NCI-H82 treated with DMSO at 0.1 percent for 48 hours (cell line): ENCODE data around the gene UBB.

ENCODE experiments used
- DNase-seq: peaks from one replicate; lab custom pipeline; 2025; ENCODE audit not compliant: unreplicated experiment; lab: John Stamatoyannopoulos, UW

Gene UBB

DNA sequence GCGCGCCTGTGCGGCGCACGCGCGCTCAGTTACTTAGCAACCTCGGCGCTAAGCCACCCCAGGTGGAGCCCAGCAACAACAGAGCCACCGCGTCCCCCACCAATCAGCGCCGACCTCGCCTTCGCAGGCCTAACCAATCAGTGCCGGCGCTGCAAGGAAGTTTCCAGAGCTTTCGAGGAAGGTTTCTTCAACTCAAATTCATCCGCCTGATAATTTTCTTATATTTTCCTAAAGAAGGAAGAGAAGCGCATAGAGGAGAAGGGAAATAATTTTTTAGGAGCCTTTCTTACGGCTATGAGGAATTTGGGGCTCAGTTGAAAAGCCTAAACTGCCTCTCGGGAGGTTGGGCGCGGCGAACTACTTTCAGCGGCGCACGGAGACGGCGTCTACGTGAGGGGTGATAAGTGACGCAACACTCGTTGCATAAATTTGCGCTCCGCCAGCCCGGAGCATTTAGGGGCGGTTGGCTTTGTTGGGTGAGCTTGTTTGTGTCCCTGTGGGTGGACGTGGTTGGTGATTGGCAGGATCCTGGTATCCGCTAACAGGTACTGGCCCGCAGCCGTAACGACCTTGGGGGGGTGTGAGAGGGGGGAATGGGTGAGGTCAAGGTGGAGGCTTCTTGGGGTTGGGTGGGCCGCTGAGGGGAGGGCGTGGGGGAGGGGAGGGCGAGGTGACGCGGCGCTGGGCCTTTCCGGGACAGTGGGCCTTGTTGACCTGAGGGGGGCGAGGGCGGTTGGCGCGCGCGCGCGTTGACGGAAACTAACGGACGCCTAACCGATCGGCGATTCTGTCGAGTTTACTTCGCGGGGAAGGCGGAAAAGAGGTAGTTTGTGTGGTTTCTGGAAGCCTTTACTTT, at the start of gene UBB:
Gene UBB (plus strand): TSS at position 452 of the 856 bp plus-strand sequence. CDS start 817 bp downstream, outside the sequence.
- DNase-seq, result no peak

DNA sequence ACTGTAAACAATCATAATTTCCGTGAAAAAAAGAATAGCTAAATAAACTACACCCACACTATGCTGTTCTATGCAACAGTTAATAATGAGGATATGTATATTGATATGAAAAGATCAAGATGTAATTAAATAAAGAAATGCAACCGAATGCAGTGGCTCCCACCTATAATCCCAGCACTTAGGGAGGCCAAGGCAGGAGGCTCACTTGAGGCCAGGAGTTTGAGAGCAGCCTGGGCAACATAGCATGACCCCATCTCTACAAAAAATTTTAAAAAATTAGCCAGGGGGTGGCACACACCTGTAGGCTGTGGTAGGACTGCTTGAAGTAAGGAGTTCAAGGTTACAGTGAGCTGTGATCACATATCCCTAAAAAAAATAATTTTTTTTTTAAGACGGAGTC, 42.5 kb upstream of the UBB start:
- no peak for DNase-seq

DNA sequence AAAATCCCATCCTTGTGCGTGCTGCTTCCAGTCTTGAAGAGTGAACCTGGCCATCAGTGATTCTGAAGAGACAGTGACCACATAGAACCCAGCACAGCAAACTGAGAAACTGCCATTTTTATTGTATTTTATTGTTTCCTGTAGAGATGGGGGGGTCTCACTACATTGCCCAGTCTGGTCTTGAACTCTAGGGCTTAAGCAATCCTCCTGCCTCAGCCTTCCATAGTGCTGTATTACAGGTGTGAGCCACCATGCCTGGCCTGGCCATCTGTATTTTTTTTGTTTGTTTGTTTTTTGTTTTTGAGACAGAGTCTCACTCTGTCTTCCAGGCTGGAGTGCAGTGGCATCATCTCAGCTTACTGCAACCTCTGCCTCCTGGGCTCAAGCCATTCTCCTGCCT, 41.5 kb upstream of the UBB start:
- no peak for DNase-seq

DNA sequence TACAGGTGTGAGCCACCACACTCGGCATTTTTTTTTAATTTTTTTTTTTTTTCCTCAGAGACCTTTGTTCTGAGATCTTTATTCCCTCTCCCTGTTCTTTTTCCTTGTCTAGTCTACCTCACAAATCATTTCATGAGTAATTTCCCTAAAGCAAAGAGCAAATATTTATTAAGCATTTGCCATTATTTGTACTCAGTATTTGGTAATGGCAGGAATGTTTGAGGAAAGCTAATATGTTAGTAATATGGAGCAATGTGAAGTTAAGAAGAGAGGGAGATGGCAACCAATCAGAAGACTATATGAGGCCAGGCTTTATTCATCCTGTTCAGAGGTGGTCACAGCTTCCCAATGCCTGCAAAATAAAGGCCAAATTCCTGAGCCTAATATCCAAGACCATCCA, 40.9 kb upstream of the UBB start:
- DNase-seq, result no peak

DNA sequence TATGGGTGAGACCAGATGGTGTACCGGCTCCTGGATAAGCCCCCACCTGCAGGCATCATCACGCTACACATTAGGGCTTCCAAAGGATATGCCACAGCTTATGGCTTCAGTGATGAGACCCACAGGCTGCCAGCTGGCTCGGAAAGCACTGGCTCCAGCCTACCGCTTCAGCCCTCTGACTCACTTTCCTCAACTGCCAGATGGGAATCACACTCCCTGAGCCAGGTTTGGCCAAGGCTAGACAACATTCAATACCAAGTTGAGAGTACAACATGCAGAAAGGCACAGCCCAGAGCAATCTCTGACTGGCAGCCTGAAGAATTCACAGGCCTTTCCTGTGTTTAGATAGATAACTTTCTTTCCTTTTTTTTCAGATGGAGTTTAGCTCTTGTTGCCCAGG, 37.9 kb upstream of the UBB start:
- DNase-seq, result no peak

DNA sequence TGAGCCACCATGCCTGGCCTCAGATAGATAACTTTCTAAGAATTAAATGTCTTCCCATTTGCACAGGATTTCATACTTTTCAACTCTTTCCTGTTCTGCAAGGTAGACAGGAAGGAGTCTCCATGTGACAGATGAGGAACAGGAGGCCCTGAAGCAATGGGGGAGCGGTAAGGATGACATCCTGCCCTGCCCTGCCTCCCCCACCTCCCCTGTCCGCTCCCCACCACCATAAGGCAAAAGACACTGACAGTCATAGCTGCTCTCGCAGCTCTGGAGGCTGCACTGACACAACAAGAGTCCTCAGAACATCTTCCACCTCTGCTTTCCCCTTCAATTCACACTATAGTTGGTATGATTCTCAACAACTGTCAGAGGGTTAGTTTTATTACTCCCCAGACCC, 37.3 kb upstream of the UBB start:
- no peak for DNase-seq

DNA sequence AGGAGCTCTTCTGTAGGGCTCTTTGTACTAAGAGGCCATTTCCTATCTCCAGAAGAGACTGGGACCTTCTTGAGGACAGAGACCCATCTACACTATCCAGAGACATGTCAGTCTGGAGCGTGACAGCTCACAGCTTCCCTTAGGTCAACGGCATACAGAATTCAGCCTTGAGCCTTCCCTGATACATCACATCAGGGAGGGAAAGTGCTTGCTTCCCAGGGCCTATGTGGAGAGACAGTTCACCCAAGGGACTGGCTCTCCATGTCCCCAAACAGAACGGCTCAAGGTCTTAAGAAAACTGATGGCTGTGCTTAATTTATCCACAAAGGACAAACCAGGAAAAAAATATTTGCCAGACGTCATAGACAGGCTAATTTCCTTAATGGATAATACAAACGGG, 35.3 kb upstream of the UBB start:
- no peak for DNase-seq

DNA sequence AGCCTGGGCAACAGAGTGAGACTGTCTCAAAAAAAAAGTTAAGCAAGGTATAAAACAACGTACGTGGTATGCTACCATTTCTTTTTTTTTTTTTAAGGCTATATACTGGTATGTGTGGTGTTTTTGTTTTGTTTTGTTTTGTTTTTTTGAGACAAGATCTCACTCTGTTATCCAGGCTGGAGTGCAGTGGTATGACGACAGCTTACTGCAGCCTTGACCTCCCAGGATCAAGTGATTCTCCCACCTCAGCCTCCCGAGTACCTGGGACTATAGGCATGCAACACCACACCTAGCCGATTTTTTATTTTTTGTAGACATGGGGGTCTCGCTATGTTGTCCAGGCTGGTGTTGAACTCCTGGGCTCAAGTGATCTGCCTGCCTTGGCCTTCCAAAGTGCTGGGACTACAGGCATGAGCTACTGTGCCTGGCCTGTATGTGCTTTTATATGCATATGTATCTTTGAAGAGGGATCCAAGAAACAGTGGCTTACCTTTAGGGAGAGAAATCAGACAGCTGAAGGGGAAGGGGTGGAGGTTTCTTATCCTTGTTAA, 34.1 kb upstream of the UBB start:
- no peak for DNase-seq

DNA sequence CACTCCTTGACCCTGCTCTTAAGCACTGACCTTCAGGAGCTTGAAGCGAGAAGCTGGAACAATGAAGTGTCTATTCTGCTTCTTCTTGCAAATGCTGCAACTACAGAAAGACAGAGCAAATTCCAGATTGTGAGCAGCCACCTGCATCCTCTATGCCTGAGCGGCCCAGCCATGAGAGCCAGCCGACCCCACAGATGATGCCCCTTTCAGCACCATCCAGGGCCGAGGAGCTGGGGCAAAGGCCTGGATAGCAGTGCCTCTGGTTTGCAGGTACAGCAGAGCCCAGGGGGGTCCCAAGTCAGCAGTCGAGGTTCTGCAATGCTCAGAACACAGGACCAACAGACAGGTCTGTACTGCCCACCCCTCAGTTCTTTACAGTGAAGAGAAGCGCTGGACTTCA, 32.3 kb upstream of the UBB start:
- no peak for DNase-seq

DNA sequence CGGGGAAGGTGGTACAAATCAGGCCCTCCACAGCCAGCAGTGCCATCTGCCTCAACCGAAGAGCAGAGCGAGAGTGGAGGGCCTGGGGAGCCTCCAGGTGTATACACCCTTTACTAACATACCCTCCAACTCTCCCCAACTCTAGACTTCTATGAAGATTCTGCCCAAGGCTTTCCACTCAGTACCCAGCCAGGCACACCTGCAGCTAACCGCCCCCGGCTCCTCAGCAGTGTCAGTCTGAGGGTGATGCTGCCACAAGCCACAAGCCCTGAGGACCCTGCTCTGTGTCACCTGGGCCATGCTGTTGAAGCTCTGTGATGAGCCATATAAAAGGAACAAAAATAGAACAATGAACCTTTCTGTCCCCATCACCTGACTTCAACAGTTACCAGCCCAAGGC, 31.5 kb upstream of the UBB start:
- no peak for DNase-seq

DNA sequence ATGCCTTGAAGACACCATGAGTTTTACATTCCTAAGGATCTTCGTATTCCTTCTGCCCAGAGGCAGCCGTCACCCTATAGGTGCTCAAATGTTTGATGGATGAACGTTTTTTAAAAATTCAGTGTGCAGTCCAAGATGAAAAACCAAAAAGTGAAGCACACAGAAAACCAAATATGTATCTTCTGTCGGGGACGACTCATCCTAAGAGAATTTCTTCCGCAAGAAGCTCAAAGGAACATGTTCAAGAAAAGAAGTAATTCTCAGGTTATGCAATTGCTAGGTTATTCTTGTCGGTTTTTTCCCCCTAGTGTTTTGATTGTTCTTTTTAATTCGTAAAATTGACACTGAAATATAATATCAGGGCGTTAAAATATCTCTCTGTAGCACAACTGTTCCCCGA, 29.1 kb upstream of the UBB start:
- no peak for DNase-seq

DNA sequence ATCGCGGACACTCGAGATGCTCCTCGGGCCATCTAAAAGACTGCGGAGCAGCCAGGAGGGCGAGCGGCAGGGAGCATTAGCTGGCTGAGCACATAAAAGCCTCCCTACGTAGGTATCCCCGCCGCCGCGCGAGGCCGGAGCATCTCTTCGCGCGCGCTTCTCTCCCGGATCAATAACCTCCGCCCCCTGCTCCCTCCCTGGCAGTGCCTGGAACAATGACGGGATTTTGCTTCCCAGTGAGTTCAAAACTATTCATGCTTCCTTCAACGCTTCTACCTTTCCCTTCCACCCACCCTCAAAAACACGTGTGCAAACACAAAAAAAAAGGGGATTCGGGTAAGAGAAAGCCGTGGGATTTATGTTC, 28.6 kb upstream of the UBB start:
- peak; percentile 51 for DNase-seq

DNA sequence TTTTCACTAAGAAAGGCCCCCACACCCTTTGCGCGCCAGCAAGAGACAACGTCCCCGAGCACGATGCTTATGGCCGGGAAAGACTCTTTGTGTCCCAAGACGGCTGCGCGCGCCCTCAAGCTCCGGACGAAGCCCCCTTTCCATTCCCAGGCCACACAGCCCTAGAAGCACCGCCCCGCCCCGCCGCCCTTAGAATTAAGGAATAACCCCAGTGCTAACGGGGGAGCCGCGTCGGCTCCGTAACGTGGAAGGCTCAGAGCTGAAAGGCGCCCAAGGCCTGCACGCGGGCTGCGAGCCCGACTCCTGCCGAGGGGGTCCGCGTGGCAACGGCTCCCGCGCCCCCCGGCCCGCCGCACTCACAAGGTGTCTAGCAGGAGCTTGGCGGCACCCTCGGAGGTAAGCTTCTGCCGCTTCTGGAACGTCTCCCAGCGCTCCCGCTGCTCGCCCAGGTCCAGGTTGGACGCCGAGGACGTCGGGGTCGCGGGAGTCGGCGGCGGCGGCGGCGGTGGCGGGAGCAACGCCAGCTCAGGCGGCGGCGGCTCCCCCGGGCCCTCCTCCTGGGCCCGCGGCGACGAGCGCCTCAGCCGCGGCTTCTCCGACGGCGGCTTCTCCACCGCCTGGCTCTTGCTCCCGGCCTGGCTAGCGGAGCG, 28.1 kb upstream of the UBB start:
- peak; percentile 48 for DNase-seq

DNA sequence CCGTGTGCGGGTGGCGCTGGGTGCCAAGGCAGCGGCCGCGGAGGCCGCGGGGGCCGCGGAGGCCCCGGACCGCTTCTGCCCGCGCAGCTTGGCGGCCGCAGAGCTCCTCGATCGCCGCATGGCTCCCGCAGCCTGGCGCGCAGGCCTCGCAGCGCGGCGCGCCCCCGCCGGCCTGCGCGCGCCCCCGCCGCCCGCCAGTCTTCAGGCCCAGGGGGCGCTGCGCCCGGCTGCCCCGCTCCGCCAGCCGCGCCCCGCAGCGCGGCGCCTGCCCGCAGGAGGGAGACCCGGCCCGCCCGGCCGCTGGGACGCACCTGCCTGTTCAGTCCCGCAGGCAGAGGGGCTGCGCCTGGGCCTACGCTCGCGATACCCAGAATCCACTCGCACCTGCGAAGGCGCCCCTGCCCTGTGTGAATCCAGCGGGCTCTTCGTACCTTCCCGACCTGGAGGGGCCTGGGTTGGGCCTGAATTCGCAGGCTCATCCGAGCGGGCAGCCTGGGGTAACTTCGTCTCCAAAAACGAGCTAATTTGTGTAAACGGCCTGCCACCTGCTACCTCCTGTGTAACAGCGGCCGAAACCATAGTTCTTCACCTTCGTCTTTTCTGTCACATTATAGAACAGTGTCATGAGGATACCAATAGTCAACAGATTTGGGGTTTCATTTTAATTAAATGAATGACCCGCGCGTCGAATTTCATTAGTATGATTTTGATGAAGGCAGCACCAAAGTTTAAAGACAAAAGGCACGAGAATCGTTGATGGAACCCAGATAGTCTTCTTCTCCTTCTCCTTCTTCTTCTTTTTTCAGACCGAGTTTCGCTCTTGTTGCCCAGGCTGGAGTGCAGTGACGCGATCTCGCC, 27.3 kb upstream of the UBB start, which contains the start of gene CENPV:
Gene CENPV (minus strand): TSS at position 153 of the 858 bp plus-strand sequence. CDS start 33 bp downstream, at position 120.
- no peak for DNase-seq

DNA sequence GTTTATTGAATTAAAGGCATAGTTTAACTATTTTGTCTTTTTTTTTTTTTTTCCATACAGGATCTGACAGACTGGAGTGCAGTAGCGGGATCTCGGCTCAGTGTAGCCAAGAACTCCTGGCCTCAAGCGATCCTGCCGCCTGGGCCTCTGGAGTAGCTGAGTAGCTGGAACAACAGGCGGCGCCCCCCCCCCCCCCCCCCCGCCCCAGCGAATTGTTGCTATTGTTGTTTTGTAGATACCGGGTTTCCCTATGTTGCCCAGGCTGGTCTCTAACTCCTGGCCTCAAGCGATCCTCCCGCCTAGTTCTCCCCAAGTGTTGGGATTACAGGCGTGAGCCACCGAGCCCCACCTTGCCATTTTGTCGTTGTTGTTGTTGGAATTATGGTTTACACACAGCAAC, 26.3 kb upstream of the UBB start:
- no peak for DNase-seq

DNA sequence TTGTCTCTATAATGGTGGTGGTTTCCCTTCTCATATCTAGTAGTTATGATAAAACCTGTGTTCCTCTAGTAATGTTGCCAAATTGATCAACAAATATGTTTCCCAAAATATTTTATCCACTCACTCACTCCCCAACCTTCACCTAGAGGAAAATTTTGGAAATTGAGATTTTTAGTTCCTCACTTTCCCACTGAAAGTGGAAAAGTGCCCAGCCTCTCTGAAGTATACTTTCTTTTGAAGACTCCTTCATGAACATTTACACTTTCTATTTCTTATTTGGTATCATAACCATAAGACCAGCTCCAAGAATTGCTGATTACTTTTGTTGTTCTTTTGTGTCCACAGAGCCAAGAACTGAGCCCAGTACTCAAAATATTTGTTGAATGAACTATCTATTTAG, 22.5 kb upstream of the UBB start:
- DNase-seq, result no peak

DNA sequence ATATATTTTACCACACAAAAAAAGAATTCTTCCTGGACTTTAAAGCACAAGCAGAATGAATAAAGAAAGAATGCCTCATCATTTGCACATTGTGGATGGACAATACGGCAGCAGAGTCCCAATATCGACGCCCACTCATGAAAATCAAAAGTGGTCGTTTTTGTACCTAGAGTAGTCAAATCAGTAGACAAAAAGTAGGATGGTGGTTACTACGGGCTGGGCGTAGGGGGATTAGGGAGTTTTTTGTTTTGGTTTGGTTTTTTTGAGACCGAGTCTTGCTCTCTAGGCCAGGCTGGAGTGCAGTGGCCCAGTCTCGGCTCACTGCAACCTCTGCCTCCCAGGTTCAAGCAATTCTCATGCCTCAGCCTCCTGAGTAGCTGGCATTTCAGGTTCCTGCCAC, 19.0 kb upstream of the UBB start:
- DNase-seq, result no peak

DNA sequence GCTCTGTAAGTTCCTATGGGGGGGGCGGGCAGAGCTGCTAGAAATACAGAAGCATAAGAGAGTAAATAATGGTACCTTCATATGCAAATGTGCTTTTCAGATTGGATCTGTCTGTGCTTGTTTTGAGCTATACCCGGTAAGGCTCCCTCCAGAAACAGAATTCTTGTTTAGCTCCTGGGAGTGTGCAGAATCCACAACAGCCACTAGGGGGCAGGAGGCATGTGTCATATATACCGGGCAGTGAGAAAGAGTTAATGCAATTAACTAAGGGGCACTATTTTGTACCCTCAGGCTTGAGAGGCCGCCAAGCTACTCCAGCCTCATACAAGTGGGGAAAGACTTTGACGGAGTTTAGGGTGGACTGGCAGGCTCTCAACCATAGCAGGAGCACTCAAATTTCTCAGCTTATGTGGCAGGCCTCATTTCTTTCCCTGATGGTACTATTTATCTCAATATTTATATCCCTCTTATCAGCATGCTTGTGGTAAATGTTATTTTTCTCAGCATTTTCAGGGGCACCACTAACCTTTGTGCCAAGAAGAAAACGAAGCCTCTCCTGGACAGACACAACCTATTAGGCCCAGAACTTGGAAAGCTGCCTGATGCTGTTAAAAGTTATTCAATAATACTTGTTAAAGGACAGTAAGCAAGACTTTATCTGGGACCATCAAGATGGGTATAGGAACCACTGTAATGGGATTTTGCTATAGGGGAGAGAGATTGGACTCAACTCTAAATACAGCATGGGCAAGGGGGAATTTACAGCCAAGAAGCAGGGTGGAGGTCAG, 16.9 kb upstream of the UBB start:
- DNase-seq, result peak; percentile 74

DNA sequence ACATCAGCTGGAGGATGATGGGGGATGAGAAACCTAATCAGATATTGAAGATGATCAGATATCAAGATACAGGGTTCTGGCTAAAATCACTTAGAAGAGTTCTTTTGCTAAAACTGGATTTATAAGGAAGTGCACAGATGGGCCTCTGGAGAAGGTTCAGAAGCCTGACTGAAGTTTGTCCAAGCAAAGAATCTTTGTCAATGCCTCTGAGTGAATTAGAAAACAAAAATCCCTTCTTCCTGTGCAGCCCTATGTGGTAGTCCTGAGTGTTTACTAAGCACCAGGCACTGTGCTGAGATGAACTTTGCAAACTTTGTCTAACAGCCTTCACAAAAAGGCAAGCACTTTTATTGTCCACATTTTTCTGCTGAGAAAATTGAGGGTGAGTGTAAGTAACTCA, 16.3 kb upstream of the UBB start:
- DNase-seq, result no peak

DNA sequence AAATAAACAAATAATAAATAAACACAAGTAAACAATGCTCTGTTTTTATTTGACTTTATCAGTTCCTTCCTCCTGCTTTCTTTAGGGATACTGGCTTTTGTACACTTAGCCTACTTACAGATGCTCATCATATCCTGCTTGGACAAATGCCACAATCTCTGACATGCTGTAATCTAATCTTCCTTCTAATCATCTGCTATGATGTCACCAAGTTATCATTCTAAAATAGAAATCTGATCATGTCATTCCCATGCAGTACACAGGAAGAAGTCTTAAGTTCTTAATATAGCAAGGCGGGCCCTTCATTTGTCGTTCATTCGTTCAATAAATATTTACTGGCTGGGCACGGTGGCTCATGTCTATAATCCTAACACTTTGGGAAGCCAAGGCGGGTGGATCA, 9.1 kb upstream of the UBB start:
- DNase-seq, result no peak
